GM21526 (cell line): ENCODE measurements around the gene MEGF8.
"Not testable (repeated sequence)": the region's sequence is repeated elsewhere in the genome, so short reads cannot be mapped to it uniquely, and the experiment has no call there.

Experiments
- ATAC-seq: cut with Tn5 transposase; IDR thresholded peaks from one replicate; pipeline ENCODE4 v1.9.1; 2021; ENCODE audit warnings: moderate library complexity; ENCODE audit not compliant: unreplicated experiment, low FRiP score

The MEGF8 gene

GRCh38 chr19:42330241-42330711, 4.8 kb downstream of the MEGF8 start:
- no peak for ATAC-seq

DNA sequence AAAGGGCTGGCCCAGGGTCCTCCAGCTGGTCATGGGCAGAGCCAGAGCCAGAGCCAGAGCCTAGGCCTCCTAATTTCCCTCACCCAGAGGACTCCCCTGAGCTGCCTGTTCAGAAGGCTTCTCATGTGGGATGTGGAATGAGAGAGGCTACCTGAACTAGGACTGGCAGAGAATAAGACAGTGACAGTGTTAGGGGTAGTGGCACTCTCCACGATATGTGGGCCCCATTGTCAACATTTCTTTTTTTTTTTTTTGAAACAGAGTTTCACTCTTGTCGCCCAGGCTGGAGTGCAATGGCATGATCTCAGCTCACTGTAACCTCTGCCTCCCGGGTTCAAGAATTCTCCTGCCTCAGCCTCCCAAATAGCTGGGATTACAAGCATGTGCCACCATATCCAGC, 5.9 kb downstream of the MEGF8 start:
- ATAC-seq, result not testable (repeated sequence)

GRCh38 chr19:42332059-42332458, 6.6 kb downstream of the MEGF8 start:
- no peak for ATAC-seq

GRCh38 chr19:42333018-42333417, 7.6 kb downstream of the MEGF8 start:
- ATAC-seq, result no peak

DNA sequence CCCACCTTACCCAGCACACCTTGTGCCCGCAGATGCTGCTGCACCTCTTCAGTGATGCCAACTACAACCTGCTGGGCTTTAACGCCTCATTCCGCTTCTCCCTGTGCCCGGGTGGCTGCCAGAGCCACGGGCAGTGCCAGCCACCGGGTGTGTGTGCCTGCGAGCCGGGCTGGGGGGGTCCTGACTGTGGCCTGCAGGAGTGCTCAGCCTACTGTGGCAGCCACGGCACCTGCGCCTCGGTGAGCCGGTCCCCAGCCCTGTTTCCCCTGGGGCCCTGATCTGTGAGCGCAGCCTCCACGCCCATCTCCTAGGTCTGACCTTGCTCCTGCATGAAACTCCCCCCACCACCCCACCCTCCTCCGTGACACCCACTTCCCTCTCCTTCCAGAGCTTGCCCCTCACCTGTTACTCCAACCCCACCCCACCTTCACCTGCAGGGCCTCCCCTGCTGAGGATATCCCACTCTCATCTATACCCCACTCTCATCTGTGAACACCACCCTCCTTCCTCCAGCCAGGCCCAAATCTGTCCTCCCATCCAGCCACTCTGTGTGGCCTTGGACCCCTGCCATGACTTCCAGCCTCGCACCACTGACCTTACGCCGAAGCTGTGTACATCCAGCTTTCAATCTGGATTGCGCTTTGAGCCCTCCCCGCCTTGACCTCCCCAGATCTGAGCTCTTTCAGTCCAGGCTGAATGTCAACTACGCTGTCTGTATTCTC, 8.7 kb downstream of the MEGF8 start:
- ATAC-seq, result no peak

DNA sequence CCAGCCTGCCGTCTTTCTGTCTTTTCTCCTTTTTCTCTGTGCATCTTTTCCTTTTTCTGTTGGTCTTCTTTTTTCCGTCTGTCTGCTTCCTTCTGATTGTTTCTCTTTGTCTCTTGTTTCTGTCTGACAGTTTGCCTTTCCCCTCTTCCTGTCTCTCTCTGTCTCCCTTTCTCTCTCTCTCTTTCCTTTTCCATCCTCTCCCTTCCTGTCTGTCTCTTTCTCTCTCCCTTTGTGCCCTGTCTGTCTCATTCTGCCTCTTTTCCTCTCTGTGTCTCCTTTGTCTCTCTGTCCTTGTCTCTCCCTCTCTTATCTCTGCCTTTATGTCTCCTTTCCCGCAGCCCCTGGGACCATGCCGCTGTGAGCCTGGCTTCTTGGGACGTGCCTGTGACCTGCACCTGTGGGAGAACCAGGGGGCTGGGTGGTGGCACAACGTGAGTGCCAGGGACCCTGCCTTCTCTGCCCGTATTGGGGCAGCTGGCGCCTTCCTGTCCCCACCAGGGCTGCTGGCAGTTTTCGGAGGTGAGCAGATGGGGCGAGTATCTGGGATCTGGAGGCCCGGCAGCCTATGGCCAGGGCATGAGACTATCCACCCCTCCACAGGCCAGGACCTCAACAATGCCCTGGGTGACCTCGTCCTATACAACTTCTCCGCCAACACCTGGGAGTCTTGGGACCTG, 9.4 kb downstream of the MEGF8 start:
- ATAC-seq, result no peak

- no peak for ATAC-seq
Measured at GRCh38 chr19:42335374-42335936, 10.0 kb downstream of the MEGF8 start.

GRCh38 chr19:42335971-42336370, 10.5 kb downstream of the MEGF8 start:
- no peak for ATAC-seq

GRCh38 chr19:42339126-42339860, 13.9 kb downstream of the MEGF8 start:
- ATAC-seq, result not testable (repeated sequence)

DNA sequence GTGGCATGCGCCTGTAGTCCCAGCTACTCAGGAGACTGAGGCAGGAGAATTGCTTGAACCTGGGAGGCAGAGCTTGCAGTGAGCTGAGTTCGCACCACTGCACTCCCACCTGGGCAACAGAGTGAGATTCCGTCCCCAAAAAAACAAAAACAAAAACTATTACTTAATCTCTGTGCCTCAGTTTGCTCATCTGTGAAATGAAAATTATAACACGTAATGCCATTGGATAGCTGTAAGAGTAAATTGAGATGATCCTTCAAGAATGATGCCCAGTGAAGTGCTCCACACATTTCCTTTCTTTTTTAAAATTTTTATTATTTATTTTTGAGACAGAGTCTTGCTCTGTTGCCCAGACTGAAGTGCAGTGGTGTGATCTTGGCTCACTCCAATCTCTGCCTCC, 14.5 kb downstream of the MEGF8 start:
- not testable (repeated sequence) for ATAC-seq

DNA sequence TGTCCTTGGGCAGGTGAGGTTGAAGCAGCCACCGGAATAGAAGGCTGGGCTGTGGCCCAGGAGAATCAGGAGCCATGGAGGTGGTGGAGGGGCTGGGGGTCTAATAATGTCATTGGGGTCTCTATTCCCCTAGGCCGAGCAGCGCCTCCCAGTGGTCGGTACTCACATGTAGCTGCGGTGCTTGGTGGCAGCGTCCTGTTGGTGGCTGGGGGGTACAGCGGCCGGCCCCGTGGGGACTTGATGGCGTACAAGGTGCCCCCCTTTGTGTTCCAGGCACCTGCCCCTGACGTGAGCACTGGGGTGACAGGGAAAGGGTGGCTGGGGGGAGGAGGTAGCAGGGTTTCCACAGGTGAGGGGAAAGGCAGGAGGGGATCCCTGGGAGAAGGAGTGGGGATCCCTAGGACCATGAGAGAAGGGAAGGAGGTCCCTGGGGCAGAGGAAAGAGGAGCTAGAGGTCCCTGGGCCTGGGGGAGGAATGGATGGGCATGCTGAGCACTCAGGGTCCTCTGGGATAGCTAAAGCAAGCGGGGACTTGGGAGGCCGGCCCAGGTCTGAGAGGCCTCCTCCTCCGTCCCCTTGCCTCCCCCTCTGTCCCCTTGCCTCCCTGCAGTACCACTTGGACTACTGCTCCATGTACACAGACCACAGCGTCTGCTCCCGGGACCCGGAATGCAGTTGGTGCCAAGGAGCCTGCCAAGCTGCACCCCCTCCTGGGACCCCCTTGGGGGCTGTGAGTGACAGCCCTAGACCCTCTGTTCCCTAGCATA, 18.1 kb downstream of the MEGF8 start:
- no peak for ATAC-seq

- no peak for ATAC-seq
Measured at GRCh38 chr19:42344336-42344893, 19.0 kb downstream of the MEGF8 start.

GRCh38 chr19:42345191-42345812, 19.9 kb downstream of the MEGF8 start:
- ATAC-seq, result no peak

DNA sequence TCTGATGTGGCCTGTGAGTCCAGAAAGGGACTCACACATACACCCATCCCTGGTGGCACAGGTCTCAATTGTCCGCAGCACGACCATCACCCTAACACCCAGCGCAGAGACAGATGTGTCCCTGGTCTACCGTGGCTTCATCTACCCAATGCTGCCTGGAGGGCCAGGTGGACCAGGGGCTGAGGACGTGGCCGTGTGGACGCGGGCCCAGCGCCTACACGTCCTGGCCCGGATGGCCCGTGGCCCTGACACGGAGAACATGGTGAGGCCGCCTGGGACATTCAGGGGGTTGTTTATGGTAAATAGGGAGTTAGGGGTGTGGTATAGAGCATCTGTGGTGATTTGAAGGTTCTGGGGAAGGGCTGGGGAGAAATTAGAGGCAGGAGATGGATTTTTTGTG, 22.8 kb downstream of the MEGF8 start:
- ATAC-seq, result no peak

DNA sequence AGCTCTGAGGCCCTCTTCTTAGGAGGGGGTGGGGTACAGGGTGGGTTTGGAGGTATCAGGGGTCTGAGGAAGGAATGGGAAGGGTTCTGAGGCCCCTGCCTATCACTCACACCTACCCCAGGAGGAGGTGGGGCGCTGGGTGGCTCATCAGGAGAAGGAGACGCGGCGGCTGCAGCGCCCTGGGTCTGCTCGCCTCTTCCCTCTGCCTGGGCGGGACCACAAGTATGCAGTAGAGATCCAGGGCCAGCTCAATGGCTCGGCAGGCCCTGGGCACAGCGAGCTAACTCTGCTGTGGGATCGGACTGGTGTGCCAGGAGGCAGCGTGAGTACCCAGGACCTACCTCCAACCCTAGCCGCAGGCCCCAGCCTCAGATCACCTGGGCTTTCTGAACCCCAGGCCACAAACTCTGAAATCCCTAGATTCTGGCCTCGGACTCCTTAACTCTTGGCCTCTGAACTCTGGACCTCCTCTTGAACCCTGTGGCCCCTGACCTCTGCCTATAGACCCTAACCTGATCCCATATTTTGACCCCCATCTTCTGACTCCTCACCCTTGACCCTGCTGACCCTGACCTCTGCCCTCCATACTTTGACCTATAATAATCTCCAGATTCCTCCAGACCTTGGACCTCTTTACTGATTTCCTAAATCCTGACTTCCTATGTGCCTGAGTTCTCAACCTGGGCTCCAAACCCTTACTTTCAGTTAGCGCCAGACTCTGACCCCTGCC, 24.1 kb downstream of the MEGF8 start:
- no peak for ATAC-seq

- ATAC-seq, result no peak
Measured at GRCh38 chr19:42350417-42350816, 25.0 kb downstream of the MEGF8 start.

GRCh38 chr19:42351079-42351735, 25.8 kb downstream of the MEGF8 start:
- no peak for ATAC-seq
